HepG2 (cell line): ENCODE measurements around the gene CCN6. TPM values are rescaled to one million over a fixed set of nuclear protein-coding genes. Genes with fewer than 3 reads are reported as not detected.

Source experiments
- ATAC-seq: fragments of 200-7000 bp; cut with Tn5 transposase; 3 replicates; pipeline ENCODE4 v1.9.1; 2020; ENCODE audit warnings: mild to moderate bottlenecking, moderate library complexity
- BruUV-seq: library from RNA; stranded (reverse); fragments of 400-500 nt; replicated peaks from 2 replicates; lab custom pipeline; 2021; lab: Mats Ljungman, UMichigan
- CTCF ChIA-PET: fragments of 300-600 bp; formaldehyde crosslinking; extraction: SDS; loops from one replicate; lab custom pipeline; 2021; ENCODE audit warnings: low total read pairs, inconsistent platforms, low intra/inter-chr PET ratio; lab: Yijun Ruan, JAX
- POLR2A ChIA-PET: fragments of 350-600 bp; sonication (Branson Sonifier 250); formaldehyde crosslinking; loops from one replicate; lab custom pipeline; 2020; ENCODE audit warnings: antibody characterized with exemption, inconsistent platforms; lab: Yijun Ruan, JAX
- DNase-seq: peaks from one replicate; pipeline ENCODE4 v3.0.0-alpha.2; 2015; ENCODE audit warnings: low spot score
- FAIRE-seq: peaks from 3 replicates; lab custom pipeline; 2011; peaks lifted over from hg19 to GRCh38; lab: Jason Lieb, UNC
- H2AFZ ChIP-seq: one replicate; pipeline ENCODE4 v1.6.1; 2011; ENCODE audit warnings: low read length, inconsistent platforms
- H3K27ac ChIP-seq: fragments of 300-600 bp; 3 replicates; pipeline ENCODE4 v1.8.0; 2011; ENCODE audit warnings: mixed run types, mild to moderate bottlenecking, mixed read lengths, low read length, inconsistent platforms; ENCODE audit not compliant: insufficient read depth; ENCODE audit errors: extremely low read length
- H3K27me3 ChIP-seq, 2 experiments: fragments of 200-600 bp in 1 of 2; 2 replicates in 1 of 2; 3 replicates in 1 of 2; pipeline versions ENCODE4 v1.6.0 to v1.8.0; 2011; ENCODE audit warnings: low read length in 2 of 2, mild to moderate bottlenecking in 2 of 2, moderate library complexity in 2 of 2, inconsistent platforms in 1 of 2; ENCODE audit not compliant: insufficient read depth in 2 of 2, control insufficient read depth in 1 of 2
- H3K36me3 ChIP-seq, 2 experiments: fragments of 200-600 bp in 1 of 2; replicated peaks in 1 of 2; 2 replicates in 1 of 2; 3 replicates in 1 of 2; pipeline versions ENCODE4 v1.5.1 to v1.8.0; 2011; ENCODE audit warnings: low read length in 2 of 2, inconsistent platforms in 1 of 2; ENCODE audit not compliant: insufficient read depth in 2 of 2, control insufficient read depth in 1 of 2
- H3K4me1 ChIP-seq: 2 replicates; pipeline ENCODE4 v1.5.1; 2012; ENCODE audit warnings: low read length, inconsistent platforms; ENCODE audit not compliant: insufficient read depth
- H3K4me2 ChIP-seq: 2 replicates; pipeline ENCODE4 v1.6.0; 2011; ENCODE audit warnings: low read depth, low read length, inconsistent platforms
- H3K4me3 ChIP-seq, 3 experiments: fragments of 200-600 bp in 1 of 3; sonication (generic), shearing (Covaris generic) in 1 of 3; replicated peaks in 1 of 3; 2 replicates each; pipeline ENCODE4 v1.5.1; 2011 to 2016; ENCODE audit warnings: low read length in 3 of 3, inconsistent platforms in 2 of 3, low read depth in 2 of 3, mild to moderate bottlenecking in 2 of 3, control low read depth in 1 of 3, mixed read lengths in 1 of 3; ENCODE audit not compliant: insufficient read depth in 1 of 3
- H3K79me2 ChIP-seq: one replicate; pipeline ENCODE4 v1.6.1; 2011; ENCODE audit warnings: low read length, inconsistent platforms; ENCODE audit not compliant: insufficient read depth
- H3K9ac ChIP-seq: 2 replicates; pipeline ENCODE4 v1.6.0; 2011; ENCODE audit warnings: mild to moderate bottlenecking, low read depth, low read length, inconsistent platforms; ENCODE audit not compliant: insufficient read depth
- H3K9me3 ChIP-seq: 2 replicates; pipeline ENCODE4 v1.5.1; 2012; ENCODE audit warnings: mild to moderate bottlenecking, low read length
- H4K20me1 ChIP-seq: 2 replicates; pipeline ENCODE4 v1.6.0; 2011; ENCODE audit warnings: inconsistent platforms, mild to moderate bottlenecking, low read length, moderate library complexity; ENCODE audit not compliant: insufficient read depth
- ZMYM2 ChIP-seq: sonication (generic); formaldehyde crosslinking; IDR thresholded peaks from 2 replicates; pipeline ENCODE4 v1.8.0; 2022; ENCODE audit warnings: mild to moderate bottlenecking, missing genetic modification reagents
- ZNF101 ChIP-seq: sonication (generic); formaldehyde crosslinking; IDR thresholded peaks from 2 replicates; pipeline ENCODE4 v1.4.0; 2020; ENCODE audit warnings: mild to moderate bottlenecking, low read depth, missing genetic modification reagents, borderline replicate concordance
- ZNF329 ChIP-seq: sonication (generic); formaldehyde crosslinking; IDR thresholded peaks from 2 replicates; pipeline ENCODE4 v1.9.0; 2021; ENCODE audit warnings: low read depth, mild to moderate bottlenecking, missing genetic modification reagents
- WGBS: methylation state at CpG from one replicate; pipeline ENCODE4 v1.1.6; 2017; ENCODE audit warnings: low lambda C conversion rate; 5-methylcytosine and 5-hydroxymethylcytosine counted together
- in situ Hi-C: cut with HindIII; loops from 2 replicates; pipeline ENCODE4 v1.10.0; 2017; ENCODE audit warnings: low pct_unique_long_range_greater_than_20kb; ENCODE audit not compliant: extremely low pct_ligation_motif_present
- intact Hi-C: fragments of 100-400 bp; cut with micrococcal nuclease; formaldehyde crosslinking; loops from one replicate; pipeline ENCODE4 v1.10.0; 2022; ENCODE audit not compliant: unreplicated experiment
- polyA plus RNA-seq, 8 experiments: library from polyadenylated mRNA; depleted of rRNA in 3 of 8; stranded (reverse) in 7 of 8; unstranded in 1 of 8; fragments of >200 nt; fragmentation: Illumina TruSeq in 4 of 8; extraction: Trizol in 4 of 8; gene quantifications; 2 replicates each; pipeline versions ENCODE4 v1.2.1 to v1.2.3, GENCODE V29; 2011 to 2016; ENCODE audit warnings: low read depth in 4 of 8, missing spikeins in 1 of 8, mixed read lengths in 1 of 8; ENCODE audit not compliant: insufficient read depth in 1 of 8
- total RNA-seq, 5 experiments: library from RNA; depleted of rRNA; stranded (reverse); fragments of >200 nt; fragmentation: Illumina TruSeq; extraction: Trizol; gene quantifications; 2 replicates each; pipeline ENCODE4 v1.2.3, GENCODE V29; 2016; ENCODE audit warnings: low read depth in 1 of 5
- TF ChIP-seq, protein P1 (sequence below): sonication (generic); formaldehyde crosslinking; IDR thresholded peaks from 2 replicates; pipeline ENCODE4 v1.4.0; 2020; ENCODE audit warnings: missing genetic modification reagents
- TF ChIP-seq, protein P2 (sequence below): sonication (generic); formaldehyde crosslinking; IDR thresholded peaks from 2 replicates; pipeline ENCODE4 v1.9.0; 2022; ENCODE audit warnings: low read depth, missing genetic modification reagents

CCN6 gene
- total and polyA plus RNA-seq, 2 of the 13 experiments (the other 11 are each of a cell fraction or from before 2014, with no cell fraction given): not detected

- TF ChIP-seq, protein P1, sequence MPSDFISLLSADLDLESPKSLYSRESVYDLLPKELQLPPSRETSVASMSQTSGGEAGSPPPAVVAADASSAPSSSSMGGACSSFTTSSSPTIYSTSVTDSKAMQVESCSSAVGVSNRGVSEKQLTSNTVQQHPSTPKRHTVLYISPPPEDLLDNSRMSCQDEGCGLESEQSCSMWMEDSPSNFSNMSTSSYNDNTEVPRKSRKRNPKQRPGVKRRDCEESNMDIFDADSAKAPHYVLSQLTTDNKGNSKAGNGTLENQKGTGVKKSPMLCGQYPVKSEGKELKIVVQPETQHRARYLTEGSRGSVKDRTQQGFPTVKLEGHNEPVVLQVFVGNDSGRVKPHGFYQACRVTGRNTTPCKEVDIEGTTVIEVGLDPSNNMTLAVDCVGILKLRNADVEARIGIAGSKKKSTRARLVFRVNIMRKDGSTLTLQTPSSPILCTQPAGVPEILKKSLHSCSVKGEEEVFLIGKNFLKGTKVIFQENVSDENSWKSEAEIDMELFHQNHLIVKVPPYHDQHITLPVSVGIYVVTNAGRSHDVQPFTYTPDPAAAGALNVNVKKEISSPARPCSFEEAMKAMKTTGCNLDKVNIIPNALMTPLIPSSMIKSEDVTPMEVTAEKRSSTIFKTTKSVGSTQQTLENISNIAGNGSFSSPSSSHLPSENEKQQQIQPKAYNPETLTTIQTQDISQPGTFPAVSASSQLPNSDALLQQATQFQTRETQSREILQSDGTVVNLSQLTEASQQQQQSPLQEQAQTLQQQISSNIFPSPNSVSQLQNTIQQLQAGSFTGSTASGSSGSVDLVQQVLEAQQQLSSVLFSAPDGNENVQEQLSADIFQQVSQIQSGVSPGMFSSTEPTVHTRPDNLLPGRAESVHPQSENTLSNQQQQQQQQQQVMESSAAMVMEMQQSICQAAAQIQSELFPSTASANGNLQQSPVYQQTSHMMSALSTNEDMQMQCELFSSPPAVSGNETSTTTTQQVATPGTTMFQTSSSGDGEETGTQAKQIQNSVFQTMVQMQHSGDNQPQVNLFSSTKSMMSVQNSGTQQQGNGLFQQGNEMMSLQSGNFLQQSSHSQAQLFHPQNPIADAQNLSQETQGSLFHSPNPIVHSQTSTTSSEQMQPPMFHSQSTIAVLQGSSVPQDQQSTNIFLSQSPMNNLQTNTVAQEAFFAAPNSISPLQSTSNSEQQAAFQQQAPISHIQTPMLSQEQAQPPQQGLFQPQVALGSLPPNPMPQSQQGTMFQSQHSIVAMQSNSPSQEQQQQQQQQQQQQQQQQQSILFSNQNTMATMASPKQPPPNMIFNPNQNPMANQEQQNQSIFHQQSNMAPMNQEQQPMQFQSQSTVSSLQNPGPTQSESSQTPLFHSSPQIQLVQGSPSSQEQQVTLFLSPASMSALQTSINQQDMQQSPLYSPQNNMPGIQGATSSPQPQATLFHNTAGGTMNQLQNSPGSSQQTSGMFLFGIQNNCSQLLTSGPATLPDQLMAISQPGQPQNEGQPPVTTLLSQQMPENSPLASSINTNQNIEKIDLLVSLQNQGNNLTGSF: no peak
These were observed 39.4 kb upstream of the CCN6 start (continued) for GRCh38 chr6:112014483-112014882.

DNA sequence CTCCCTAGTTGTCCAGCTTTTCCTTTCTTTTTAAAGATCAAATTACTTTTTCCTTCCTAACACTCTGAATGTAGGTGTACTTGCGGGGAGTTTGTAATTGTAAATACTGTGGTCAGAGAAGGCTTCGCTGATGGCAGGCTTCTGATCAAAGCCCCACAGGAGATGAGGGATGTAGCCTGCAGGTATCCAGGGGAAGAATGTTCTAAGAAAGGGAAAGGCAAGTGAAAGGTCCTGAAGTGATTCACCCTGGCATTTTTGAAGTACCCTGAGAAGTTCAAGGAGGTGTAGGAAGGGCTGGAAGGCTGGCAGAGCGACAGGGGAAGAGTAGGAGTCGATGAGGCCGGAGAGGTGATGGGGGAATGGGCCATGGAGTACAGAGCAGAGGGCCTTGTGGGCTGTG, 38.2 kb upstream of the CCN6 start:
- H3K4me1 ChIP-seq: peaks cover 33% of the 10 kb centered on the region
- no peak overlapping the region for H3K4me3 ChIP-seq
- intact Hi-C loops (no loop called here), in situ Hi-C loops (no loop called here)
- no peak overlapping the region for H3K9ac ChIP-seq
- CTCF ChIA-PET: no interaction called here
- no TSS peak for BruUV-seq
- H3K79me2 ChIP-seq: no peaks in the 10 kb centered on the region
- H4K20me1 ChIP-seq: no peaks in the 10 kb centered on the region
- WGBS: 77% methylated on average over 5 of the region's 5 CpGs
- no peak overlapping the region for H3K27ac ChIP-seq
- no peak for ATAC-seq
- FAIRE-seq: no peak
- no peaks in the 10 kb centered on the region for H3K9me3 ChIP-seq
- H3K27me3 ChIP-seq: peaks cover 0 to 15% of the 10 kb centered on the region in 2 experiments; a peak in 3 of 5 replicates
- TF ChIP-seq ZNF329 (CRISPR knock-in tag): no peak
- no peak for TF ChIP-seq ZNF101
- TF ChIP-seq ZMYM2 (CRISPR knock-in tag): no peak
- TF ChIP-seq, protein P2, sequence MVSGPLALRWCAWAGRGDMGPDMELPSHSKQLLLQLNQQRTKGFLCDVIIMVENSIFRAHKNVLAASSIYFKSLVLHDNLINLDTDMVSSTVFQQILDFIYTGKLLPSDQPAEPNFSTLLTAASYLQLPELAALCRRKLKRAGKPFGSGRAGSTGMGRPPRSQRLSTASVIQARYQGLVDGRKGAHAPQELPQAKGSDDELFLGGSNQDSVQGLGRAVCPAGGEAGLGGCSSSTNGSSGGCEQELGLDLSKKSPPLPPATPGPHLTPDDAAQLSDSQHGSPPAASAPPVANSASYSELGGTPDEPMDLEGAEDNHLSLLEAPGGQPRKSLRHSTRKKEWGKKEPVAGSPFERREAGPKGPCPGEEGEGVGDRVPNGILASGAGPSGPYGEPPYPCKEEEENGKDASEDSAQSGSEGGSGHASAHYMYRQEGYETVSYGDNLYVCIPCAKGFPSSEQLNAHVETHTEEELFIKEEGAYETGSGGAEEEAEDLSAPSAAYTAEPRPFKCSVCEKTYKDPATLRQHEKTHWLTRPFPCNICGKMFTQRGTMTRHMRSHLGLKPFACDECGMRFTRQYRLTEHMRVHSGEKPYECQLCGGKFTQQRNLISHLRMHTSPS (CRISPR knock-in tag): no peak
- no peak overlapping the region for H2AFZ ChIP-seq
- H3K36me3 ChIP-seq: no peaks in the 10 kb centered on the region
- POLR2A ChIA-PET: no interaction called here
- no peak for DNase-seq
- H3K4me2 ChIP-seq: no peak overlapping the region
